Measurements from ENCODE around the gene CCNB2.
"Not testable (repeated sequence)": the region's sequence is repeated elsewhere in the genome, so short reads cannot be mapped to it uniquely, and the experiment has no call there.

The CCNB2 gene

GRCh38 chr15:59133929-59134427, 29.0 kb downstream of the CCNB2 start:
- DNase-seq (ENCODE audit: low spot score) (no peak), FAIRE-seq (no peak)

GRCh38 chr15:59137566-59137965, 32.6 kb downstream of the CCNB2 start:
- no peak for FAIRE-seq
- no peak for DNase-seq (ENCODE audit: low spot score)

GRCh38 chr15:59138243-59138642, 33.3 kb downstream of the CCNB2 start:
- DNase-seq (ENCODE audit: low spot score) (peak; percentile 11), FAIRE-seq (no peak)

GRCh38 chr15:59140422-59141226, 35.7 kb downstream of the CCNB2 start:
- no peak for FAIRE-seq
- DNase-seq (ENCODE audit: low spot score): no peak

GRCh38 chr15:59143281-59143680, 38.3 kb downstream of the CCNB2 start:
- FAIRE-seq (no peak), DNase-seq (ENCODE audit: low spot score) (no peak)

DNA sequence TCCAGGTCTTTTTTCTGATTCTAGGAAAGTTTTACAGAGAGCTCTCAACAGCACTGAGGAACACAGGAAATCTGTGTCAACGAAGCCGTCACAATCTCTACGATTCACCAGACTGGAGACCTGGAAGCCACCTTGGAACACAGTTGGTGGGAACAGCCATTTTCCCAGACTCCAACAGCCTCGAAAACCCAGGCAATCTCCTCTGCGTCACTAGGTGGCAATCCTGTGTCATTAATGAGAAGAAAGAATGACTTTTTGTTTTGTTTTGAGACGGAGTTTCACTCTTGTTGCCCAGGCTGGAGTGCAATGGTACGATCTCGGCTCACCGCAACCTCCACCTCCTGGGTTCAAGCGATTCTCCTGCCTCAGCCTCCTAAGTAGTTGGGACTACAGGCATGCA, 39.6 kb downstream of the CCNB2 start:
- not testable (repeated sequence) for DNase-seq (ENCODE audit: low spot score); FAIRE-seq

GRCh38 chr15:59147666-59148065, 42.7 kb downstream of the CCNB2 start:
- DNase-seq (ENCODE audit: low spot score) (no peak), FAIRE-seq (no peak)

DNA sequence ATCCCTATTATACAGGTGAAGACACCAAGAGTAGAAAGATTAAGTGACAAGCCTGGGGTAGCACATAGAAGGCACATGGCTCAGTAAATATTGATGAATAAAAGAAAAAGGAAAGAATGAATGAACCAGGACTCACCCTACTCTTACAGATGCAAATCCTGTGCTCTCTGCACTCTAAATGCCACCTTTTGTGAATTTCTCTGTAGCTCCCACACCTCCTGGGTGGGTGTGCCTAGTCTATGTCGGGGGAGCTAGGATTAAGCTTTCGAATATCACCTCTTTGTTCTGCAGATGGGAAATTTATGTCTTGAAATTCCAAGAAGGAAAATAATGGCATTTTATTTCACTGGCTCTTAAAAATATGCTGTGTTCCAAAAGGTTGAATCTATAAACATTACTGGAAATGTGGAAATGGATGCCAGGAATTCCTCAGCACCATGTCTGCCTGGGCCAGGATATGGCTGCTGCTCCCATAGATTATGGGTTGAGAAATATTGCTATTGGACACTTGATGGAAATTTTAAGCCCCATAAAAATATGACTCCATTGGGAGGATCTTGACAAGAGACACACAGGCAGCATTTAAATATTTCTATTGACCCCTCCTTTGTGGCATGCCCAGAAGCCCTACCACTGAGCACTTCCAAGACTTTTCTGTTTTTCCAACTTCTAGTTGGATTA, 43.3 kb downstream of the CCNB2 start:
- DNase-seq (ENCODE audit: low spot score) (no peak), FAIRE-seq (no peak)

- FAIRE-seq: no peak
- no peak for DNase-seq (ENCODE audit: low spot score)
These were observed 45.2 kb downstream of the CCNB2 start for GRCh38 chr15:59150185-59150584.

DNA sequence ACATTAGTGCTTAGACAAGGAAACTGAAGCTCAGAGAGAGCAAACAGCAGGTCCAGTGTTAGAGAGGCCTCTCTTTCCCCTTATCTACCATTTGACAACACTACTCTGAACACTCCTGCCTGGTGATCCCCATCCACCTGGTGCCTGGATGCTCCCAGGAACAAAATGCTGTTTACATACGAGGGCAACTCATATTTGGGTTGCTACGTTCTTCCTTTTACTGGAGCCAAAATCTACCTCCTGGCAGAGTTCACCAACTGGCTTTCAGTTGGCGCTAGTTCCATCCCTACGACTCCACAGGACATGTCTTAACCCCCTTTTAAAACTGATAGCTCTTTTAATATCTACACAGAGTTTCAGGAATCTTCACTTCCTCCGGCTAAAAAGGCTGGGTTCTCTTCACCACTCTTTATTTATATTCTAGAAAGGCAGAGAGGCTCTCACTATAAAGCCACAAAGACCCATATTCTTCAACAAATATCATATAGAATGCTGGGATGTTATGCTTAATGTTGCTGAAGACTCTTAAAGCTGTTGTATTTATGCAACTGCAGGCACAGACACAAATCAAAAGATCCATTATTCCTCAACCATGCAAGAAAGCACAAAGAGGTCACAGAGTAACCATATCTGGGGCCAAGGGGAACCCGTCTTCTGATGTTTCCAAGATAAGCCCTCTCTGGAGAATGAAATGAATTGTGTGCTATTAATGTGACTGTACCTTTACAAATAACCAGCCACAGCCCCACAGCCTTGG, 47.9 kb downstream of the CCNB2 start:
- FAIRE-seq (no peak), DNase-seq (ENCODE audit: low spot score) (no peak)

DNA sequence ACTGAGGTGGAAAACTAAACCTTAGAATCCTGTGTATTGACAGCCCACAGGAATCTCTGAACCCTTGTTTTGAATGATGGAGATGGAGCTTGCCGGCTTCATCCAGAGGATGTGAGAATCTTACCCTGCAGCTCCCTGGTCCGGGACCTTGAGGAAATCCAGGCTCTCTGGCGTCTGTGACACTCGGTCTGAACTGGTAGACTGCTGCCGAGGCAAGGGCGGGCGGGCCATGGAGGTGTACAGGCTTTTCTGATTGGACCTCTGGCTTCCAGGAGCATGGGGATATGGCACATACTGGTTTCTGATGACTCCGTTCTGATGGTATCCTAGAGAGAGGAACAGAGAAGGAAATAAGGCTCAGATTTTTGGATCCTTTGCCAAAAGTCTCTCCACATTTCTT, 48.5 kb downstream of the CCNB2 start:
- no peak for DNase-seq (ENCODE audit: low spot score)
- FAIRE-seq: no peak

- no peak for DNase-seq (ENCODE audit: low spot score)
- no peak for FAIRE-seq
These were observed 49.3 kb downstream of the CCNB2 start for GRCh38 chr15:59154243-59154642.

DNA sequence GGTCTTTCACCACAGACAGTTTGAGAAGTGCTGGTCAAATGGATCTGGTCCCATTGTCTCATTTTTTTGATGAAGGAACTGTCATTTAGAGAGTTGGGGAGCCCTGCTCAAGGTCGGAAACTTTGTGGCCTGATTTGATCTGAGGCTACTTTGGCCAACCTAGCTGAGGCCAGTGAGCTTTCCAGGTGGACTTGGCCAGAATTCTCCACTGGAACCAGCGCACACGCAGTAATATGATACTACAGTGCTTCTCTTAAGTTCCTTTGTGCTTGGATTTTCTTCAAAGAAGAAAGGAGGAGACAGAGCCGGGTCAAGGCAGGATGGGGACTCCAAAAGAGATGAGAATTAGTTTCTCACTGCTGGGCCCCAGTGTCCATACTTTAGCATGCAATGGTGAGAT, 50.5 kb downstream of the CCNB2 start:
- DNase-seq (ENCODE audit: low spot score) (no peak), FAIRE-seq (no peak)

DNA sequence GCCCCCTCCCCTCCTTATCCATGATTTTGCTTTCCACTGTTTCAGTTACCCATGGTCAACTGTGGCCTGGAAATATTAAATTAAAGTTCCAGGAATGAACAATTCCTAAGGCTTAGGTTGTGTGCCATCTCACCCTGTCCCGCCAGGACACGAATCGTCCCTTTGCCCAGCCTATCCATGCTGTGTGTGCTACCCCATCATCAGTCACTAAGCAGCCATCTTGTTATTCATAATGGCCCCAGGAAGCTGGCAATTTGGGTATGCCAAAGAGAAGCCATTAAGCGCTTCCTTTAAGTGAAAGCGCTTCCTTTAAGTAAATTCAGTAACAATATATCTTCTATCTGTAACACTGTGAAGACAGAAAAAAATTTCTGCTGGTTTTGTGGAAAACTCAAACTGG, 52.5 kb downstream of the CCNB2 start:
- FAIRE-seq (no peak), DNase-seq (ENCODE audit: low spot score) (no peak)

GRCh38 chr15:59157840-59158700, 53.1 kb downstream of the CCNB2 start:
- DNase-seq (ENCODE audit: low spot score) (no peak), FAIRE-seq (no peak)

- no peak for DNase-seq (ENCODE audit: low spot score)
- no peak for FAIRE-seq
These were observed 53.7 kb downstream of the CCNB2 start for GRCh38 chr15:59158701-59159034.

DNA sequence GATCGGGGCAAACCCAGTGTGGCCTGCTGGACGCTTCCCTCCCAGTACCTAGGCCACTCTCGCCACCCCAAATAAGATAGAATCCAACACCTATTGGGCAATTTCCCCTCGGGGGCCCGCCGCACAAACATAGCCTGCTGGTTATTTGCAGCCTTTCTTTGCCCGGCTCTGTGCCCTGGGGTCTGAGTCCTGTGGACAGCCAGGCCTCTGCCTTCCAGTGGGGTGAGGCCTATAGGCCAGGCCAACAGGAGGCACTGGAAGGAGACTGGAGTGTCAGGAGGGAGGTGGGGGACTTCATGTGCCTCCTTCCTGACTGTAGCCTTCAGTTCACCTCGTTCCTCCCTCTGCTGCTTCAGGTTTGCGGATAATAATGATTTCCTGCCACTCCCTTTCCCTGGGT, 54.3 kb downstream of the CCNB2 start:
- DNase-seq (ENCODE audit: low spot score): no peak
- FAIRE-seq: no peak

DNA sequence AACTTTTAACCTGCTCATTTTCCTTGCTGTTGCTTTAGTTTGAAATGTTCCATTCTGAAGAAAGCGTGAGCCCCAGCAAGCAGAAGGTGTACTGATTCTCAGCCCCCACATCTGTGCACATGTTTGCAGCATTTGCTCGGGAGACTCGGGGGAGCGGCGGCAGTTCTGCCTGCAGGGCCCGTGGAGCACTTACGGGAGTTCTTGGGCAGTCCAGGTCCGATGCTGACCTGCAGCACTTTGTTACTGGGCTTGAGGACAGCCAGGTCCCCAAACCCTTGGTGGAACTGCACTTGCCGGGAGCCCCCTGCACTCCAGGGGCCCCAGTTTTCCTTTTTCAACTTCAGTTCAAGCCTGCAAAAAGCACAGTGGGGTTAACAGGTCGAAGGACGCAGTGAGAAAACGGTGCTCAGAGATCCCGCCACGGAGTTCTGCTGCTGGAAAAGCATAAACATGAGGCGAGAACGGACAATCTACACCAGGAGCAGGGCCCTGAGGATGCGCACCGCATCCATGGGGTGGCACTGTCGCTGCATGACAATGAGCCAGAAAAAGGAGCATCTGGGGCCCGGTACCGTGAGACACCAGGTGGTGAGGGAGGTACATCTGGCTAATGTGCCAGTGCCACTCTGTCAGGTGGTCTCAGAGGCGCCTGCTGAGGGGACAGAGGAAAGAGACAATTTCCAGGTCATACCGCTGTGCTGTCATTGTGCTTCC, 56.1 kb downstream of the CCNB2 start:
- DNase-seq (ENCODE audit: low spot score) (no peak), FAIRE-seq (no peak)

- DNase-seq (ENCODE audit: low spot score); FAIRE-seq: not testable (repeated sequence)
These were observed 57.1 kb downstream of the CCNB2 start for GRCh38 chr15:59162080-59162479.

GRCh38 chr15:59165726-59166125, 60.8 kb downstream of the CCNB2 start:
- no peak for DNase-seq (ENCODE audit: low spot score)

DNA sequence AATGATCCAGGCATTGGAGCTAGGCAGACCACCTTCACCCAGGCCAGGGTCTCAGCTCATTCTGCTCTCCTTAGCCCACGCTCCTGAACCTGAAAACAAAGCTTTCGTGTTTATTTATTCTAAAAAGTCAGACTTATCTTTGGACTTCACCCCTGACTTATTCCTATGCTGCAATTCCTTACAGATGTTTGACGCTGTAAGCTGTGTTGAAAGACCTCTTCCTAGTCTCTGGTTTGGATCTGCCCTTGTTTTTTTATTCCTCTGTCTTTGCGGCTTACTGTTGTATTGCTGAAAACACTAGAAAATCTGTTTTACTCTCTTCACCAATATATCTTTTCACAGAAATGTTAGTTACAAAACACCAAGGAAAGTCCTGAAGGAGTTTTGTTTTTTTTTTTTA, 61.2 kb downstream of the CCNB2 start:
- FAIRE-seq (no peak), DNase-seq (ENCODE audit: low spot score) (no peak)

More at GRCh38 chr15:59165726-59166125, 60.8 kb downstream of the CCNB2 start:
- no peak for FAIRE-seq
